ENCODE measurements around the gene INPP5F.
"Not testable (repeated sequence)": the region's sequence is repeated elsewhere in the genome, so short reads cannot be mapped to it uniquely, and the experiment has no call there.

The INPP5F gene

DNA sequence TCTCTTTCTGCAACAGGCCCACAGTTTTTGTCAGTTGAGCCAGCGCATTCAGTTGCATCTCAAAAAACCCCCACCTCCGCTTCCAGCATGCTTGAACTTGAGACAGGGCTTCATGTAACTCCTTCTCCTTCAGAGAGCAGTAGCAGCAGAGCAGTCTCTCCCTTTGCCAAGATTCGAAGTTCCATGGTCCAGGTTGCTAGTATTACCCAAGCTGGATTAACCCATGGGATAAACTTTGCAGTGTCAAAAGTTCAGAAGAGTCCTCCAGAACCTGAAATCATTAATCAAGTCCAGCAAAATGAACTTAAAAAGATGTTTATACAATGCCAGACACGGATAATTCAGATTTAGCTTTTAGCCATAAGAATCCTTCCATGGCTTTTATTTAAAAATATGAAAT is 101.6 kb downstream of the INPP5F start:
- no peak for DNase-seq

DNA sequence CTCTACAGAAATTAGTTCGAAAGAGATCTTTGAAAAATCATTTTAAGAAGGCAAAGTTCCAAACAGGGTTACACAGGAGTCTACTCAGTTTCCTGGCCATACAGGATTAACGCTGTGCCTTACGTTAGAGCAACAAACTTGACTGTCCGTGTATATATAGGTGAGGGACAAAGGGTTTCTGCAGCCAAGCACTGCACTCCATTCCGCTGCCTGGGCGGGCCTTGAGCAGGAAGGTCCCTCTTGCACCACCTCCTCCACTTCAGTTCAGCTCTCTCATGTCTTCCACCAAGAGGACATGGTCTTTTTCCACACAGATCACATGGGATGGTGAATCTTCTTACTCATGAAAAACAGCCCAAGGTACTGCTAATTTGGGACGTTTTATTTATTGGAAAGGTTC is 103.6 kb downstream of the INPP5F start:
- DNase-seq = no peak

DNA sequence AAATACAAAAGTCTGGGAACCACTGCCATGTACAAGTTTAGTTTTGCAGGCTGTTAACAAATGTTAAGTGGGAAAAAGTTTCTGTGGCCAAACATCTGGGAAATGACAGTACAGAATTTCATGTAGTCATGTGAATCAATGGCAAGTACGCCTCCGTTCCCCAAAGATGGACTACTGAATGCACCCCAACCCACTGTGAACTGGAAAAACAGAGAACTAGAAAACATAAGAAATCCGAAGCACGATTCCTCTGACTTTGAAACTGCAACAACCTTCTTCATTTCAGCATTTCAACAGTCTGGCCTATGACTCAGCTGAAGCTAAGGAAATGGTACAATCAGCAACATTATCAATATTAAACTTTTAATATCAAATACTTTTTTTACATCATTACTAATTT is 105.0 kb downstream of the INPP5F start:
- no peak for DNase-seq

DNA sequence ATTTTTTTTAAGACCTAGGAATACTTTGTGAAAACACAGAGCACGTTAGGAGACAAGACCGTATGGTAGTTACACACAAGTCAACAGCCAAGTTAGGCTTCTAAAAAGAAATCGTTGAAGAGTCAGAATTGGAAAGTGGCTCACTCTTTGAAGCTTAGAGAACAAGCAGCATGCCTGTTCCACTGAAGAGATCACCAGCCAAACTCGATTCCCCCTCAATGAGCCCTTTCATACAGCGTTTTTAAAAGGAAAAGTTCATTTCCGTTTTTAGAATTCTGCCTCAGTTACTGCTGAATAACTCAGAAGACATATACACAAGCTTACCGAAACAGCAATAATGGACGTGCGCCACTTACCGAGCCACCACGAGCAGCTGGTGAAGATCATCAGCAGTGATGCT is 105.8 kb downstream of the INPP5F start:
- no peak for DNase-seq

DNA sequence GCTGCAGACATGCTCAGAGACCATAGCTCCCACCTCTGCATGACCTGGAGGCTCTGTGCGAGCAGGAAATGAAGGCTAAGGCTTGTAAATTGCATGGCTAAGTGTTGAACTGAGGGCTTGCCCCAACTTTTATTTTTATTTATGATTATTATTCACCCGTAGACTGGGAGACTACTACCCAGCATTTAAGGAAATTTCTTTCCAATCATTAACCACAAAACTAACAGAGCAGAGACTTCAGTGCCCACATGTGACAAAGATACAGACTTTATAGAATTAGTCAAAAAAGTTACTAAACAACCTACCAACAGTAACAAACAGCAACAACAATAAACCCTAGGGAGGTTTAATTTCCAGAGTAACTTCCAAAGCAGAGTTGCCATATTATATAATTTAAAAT is 107.1 kb downstream of the INPP5F start:
- no peak for DNase-seq

DNA sequence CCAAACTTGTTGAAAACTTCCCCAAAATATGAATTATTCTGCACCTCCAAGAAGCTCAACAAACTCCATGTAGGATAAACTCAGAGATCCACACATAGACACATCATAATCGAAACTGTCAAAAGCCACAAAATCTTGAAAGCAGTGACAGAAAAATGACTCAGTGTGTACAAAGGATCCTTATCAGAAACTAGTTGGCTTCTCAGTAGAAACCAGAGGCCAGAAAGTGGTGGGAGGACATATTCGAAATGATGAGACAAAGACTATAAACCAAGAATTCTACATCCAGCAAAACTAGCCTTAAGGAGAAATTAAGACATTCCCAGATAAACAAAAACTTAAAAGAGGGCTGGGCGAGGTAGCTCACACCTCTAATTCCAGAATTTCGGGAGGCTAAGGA is 108.3 kb downstream of the INPP5F start:
- DNase-seq = no peak

DNA sequence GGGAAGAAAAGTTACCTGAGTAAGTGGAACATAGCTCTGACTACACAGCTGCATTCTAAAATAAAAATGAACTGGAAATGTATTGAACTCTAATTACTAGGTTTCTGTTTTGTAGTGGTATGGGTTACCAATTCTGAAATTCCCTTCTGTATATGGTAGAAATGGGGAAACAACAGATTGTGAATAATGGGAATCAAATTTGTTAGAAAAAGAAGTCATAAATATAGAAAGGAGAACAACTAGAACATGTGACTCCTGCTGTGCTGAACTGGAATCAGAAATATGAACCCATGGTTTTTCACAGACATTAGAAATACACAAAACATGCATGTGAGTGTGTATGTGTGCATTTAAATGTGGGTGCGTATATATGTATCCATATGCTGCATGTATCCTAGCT is 119.8 kb downstream of the INPP5F start:
- DNase-seq = no peak

DNA sequence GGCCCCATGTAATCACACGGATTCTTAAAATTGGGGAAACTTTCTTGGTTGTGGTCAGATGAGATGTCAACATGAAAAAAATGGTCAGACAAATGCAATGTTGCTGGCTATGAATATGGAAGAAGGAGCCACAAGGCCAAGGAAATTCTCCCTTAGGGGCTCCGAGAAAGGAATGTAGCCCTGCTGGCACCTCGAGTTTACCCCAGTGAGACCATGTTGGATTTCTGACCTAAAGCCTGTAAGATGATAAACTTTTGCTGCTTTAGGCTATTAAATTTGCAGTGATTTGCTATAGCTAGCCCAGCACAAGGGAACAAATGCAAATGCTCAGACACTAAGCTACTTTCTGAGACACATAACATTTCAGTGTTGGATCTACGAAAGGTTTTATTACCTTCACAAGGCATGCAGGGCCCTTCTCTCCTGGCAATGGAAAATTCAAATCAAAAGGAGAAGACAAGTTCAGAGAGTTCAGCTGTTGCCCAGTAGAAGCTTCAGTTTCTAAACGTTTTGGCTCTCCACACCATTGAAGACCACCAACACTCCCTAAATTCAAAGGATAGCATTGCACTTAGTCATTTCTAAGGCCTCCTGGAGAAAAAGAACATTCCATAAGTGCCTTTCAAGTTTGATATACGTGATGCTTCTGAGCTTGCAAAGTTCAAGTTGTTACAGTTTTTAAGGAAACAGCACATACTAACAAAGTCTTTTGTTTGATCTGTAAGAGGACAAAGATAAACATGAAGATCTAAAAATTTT is 123.4 kb downstream of the INPP5F start:
- no peak for DNase-seq

DNA sequence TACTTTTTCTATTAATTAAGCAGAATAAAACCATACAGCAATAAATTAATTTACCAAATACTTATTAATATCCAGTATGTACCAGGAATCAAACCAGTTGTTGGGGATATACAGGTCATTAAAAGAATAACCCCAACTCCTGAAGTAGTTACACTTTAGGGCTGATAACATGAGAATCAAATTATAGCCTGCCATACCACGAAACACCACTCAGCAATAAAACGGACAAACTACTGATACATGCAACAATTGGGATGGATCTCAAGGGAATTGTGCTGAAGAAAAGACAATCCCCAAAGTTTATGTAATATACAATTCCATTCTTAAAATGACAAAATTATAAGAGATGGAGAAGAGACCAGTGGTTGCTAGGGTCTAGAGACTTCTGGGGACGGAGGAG is 124.1 kb downstream of the INPP5F start:
- no peak for DNase-seq

DNA sequence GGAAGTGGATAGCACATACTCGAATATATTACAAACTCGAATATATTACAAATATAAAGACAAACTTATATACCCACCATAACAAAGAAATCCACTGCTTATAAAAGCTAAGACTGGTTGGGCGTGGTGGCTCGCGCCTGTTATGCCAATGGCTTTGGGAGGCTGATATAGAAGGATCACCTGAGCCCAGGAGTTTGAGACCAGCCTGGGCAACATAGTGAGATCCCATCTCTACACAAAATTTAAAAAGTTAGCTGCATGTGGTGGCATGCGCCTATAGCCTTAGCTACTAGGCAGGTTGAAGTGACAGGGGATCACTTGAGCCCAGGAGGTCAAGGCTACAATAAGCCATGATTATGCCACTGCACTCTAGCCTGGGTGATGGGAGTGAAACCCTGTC is 126.4 kb downstream of the INPP5F start:
- no peak for DNase-seq

DNA sequence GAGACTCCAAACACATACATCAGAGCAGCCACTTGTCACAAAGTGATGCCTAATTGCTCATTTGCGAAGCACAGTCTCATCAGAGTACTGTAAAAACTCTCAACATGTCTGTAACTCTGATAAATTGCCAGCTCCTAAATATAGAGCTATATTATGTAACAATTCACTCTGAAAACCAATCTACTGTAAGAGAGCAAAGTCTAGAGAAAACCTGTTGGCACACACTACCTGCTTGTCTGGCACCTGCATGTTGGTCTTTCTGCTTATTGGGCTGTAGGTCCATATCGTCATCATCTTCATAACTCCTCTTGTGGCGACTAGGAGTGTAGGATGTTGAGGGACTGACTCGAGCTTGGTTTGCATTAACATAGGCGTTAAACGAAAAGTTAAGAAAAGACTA is 127.0 kb downstream of the INPP5F start:
- no peak for DNase-seq

DNA sequence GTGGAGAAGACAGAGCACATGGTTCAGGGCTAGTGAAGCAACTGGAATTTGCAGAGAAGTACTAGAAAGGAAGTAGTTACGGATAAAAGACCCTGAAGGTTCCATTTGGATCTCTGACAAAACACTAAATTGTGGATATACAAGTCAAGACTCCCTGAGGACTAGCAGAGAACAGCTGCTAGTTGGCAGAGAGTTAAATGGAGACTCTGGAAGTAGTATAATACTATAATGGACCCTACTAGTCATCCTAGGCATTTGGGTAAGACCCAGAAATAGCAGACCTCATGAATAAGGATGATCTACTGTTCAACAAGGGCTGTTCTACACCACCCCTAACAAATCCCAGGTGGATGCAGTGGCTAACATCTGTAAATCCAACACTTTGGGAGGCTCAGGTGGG is 127.7 kb downstream of the INPP5F start:
- DNase-seq = no peak

DNA sequence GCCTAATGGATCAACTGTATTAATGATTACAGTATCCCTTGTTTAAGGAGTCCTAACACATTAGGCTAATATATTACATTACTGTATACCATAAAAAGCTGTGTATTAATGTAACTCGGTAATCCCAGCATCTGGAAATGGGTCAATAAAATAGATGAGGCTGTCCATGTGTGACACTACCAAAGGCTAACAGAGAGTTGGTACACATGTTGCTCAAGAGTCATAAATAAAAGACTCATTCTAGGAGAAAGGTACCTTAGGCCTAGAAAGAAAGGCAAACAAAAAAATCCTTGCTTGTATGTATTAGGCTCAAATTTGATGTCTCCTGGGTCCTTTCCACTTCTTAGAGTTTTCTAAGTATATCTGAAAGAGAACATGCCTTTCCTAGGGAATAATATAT is 132.2 kb downstream of the INPP5F start:
- DNase-seq = no peak

DNA sequence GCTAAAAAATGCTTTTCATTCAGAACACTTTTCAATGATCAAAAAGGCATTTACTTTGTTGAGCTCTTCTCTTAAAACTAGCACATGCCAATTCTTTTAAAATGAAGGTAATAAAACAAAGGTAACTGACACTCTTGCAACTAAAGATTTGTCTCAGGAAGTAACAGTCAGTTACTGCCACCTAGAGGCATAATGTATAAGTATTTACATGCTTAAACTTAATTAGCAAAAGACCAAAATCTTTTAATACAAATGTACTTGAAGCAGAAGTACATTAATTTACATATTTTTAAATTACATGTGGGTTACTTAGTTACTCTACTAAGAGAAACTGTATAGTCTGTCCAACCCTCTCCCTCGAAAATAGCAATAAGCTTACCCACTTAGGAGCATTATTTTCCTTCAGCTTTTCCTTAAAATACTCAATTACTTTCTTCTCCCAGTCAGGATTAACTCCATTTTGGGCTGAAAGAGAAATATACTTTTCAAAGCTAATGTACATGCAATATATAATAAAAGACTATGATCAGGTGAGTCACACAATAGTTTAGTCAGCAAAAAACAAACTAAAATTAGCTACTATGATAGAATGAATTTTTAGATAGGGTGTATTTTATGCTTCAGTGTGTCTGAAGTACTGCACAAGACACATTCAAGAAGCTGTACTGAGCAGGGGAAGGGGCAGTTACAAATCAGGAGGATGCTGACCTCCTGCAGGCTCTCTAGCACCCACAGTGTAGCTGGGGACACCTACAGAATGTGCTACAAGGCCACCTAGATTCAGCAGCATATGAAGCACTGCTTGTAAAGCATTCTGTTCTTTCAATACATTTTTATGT is 133.8 kb downstream of the INPP5F start:
- no peak for DNase-seq

DNA sequence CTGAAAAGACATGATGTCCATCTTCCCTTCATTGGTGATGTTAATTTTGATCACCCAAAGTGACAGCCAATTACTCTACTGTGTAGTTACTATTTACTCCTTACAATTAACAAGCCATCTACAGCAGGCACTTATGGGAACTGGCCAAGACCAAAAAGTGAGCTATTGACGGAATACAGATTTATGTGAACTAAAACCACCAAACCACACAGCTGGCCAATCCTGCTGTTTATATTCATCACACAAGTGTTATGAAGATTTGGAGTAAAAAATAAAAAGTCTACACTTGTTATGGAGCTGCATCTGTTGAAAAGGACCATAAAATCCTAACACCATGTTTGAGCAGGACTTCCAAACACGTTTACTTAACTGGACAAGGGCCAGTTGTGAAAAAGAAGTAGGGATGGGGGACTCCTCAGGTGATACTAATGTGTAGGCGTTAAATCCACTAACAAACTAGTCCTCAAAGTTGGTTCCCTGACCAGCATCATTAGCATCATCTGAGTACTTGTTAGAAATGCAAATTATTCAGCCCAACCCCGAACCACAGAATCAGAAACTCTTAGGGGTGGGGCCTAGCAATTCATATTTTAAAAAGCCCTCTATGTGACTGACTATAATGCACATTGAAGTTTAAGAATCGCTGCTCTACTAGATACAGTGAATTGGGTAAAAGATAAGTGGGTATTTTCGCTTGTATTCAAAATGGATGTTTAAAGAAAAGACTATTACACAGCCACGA is 135.2 kb downstream of the INPP5F start:
- DNase-seq = no peak

DNA sequence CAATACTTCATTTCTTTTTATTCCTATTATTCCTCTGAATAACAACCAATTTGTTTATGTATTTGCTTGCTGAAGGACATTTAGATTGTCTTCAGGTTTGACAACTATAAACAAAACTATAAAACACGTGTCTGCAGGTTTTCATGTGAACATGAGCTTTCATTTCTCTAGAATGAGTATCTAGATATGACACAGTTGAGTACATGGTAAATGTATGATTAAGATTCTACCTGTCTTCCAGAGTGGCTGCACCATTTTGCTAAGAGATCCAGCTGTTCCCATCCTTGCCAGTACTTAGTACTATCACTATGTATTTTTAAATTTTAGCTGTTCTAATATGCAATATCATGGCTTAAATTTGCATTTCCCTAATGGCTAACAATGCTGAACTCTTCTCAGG is 136.7 kb downstream of the INPP5F start:
- DNase-seq = no peak

DNA sequence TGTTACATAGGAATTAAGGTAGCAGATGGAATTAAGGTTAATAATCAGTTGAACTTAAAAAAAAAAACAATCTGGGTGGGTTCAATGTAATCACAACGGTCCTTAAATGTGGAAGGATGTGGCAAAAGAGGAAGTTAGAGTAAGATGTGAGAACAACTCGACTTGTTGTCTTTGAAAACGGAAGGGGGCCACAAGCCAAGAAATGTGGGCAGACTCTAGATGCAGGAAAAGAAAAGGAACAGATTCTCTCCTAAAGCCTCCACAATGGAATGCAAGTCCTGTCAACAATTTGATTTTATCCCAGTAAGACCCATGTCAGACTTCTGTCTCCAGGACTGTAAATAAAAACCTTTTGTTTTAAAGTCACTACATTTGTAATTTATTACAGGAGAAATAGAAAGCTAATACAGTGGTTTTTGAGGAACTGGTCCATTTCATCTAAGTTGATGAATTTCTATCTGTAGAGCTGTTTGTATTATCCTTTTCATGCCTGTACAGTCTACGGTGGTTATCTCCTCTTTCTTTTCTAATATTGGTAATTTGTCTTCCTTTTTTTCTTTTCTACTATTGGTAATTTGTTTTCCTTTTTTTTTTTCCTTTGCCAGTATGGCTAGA is 138.2 kb downstream of the INPP5F start:
- DNase-seq = no peak

DNA sequence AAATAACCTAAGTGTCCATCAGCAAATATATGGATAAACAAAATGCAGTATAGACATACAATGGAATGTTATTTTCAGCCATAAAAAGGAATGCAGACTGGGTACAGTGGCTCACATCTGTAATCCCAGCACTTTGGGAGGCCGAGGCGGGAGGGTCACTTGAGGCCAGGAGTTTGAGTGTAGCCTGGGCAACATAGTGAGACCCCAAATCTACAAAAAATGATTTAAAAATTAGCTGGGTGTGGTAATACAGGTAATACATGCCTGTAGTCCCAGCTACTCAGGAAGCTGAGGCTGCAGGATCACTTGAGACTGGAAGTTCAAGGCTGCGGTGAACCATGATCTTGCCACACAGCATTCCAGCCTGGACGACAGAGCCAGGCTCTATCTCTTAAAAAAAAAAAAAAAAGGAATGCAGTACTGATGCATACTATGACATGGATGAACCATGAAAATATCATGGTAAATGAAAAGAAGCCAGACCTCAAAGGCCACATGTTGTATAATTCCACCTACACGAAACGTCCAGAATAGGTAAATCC is 139.9 kb downstream of the INPP5F start:
- DNase-seq = no peak

DNA sequence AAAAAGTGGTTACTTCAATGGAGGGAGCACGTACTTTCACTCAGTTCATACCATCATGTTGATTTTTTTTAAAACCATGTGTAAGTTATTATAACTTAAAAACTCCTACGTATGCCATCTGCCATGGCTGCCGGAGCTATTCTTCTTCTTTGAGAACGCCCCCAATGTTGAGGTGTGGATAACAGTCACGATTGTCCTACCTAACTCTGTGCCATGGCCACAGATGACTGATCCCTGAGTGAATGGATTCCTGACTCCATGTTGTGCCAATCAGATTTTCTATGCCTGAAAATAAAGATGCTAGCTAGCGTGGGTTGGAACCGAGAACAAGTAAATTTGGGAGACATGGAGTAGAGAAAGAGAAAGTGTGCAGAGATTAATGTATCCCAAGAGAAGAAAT is 141.5 kb downstream of the INPP5F start:
- no peak for DNase-seq

DNA sequence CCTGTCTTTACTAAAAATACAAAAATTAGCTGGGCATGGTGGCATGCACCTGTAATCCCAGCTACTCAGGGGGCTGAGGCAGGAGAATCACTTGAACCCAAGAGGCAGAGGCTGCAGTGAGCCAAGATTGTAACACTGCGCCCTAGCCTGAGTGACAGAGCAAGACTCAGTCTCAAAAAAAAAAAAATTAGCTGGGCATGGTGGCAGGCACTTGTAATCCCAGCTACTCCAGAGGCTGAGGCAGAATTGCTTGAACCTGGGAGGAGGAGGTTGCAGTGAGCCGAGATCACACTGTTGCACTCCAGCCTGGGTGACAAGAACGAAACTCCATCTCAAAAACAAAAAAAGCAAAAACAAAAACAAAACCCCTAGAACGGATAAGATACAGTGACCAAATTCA is 143.5 kb downstream of the INPP5F start:
- not testable (repeated sequence) for DNase-seq

DNA sequence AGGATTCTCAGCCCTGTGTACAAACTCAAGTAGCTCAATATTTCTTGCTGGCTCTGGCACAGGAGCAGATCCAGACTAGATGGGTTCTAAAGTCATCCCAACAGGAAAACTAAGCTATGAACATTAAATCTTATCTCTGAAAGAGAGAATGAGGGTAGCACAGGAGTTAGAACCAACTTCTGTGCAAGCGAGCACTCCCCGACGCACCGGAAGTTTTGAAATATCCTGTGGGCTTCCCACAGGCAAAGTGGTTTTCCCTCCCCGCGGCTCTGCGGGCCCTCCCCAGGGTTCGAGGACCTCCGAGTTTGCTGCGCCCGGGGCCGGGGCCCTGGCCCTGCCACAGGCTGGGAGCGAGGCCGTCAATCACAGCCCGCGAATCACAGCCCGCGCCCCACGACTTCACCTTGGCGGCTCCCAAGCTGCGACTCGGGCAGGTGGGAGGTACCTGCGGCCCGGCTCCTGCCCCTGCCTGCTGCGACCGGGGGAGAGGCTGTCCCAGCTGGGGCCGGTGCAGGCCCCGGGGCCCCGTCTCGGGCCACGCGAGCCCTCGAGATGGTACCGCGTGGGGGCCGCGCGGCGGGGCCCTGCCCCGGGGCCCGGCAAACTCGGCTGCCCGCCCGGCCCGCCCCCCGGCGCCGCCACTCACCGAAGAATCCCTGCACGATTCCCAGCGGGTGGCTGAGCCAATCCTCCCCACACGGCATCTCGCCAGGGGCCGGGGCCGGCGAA is 146.2 kb downstream of the INPP5F start:
- DNase-seq = peak; percentile 1

DNA sequence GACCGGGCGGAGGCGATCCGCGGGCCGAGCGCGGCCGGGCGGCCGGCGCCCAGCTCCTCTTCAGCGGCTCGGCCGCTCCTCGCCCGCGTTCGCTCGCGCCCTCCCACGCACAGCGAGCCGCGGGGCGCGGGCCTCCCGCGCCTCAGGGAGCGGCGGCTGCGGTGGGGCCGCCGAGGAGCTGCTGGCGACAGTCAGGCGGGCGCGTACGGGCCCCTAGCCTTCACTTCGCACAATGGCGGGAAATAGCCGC is 146.7 kb downstream of the INPP5F start, which contains the start of gene MCMBP:
Gene MCMBP (minus strand): TSS at position 234 of the 250 bp plus-strand sequence. CDS start 259 bp downstream, outside the sequence.
- no peak for DNase-seq
